ENCODE results near the gene CASS4.
A peak's percentile ranks its signal among the peaks of the same experiment; 100 is the strongest.
"Not testable (repeated sequence)": the region's sequence is repeated elsewhere in the genome, so short reads cannot be mapped to it uniquely, and the experiment has no call there.

Gene CASS4

GRCh38 chr20:56383334-56383733, 28.7 kb upstream of the CASS4 start:
- no peak for TF ChIP-seq POLR2A (IDR thresholded peaks at IDR 0.05; ENCODE audit: low read depth, low read length)
- DNase-seq (ENCODE audit: insufficient read length, low spot score) (no peak), FAIRE-seq (no peak)

- no peak for TF ChIP-seq POLR2A (IDR thresholded peaks at IDR 0.05; ENCODE audit: low read depth, low read length)
- DNase-seq (ENCODE audit: insufficient read length, low spot score) = no peak
- FAIRE-seq = no peak
These were observed 26.9 kb upstream of the CASS4 start for GRCh38 chr20:56385130-56385529.

GRCh38 chr20:56386219-56386618, 25.8 kb upstream of the CASS4 start:
- no peak for TF ChIP-seq POLR2A (IDR thresholded peaks at IDR 0.05; ENCODE audit: low read depth, low read length)
- DNase-seq (ENCODE audit: insufficient read length, low spot score) = no peak
- FAIRE-seq = no peak

GRCh38 chr20:56388882-56389281, 23.2 kb upstream of the CASS4 start:
- DNase-seq (ENCODE audit: insufficient read length, low spot score) (no peak), FAIRE-seq (no peak)
- no peak for TF ChIP-seq POLR2A (IDR thresholded peaks at IDR 0.05; ENCODE audit: low read depth, low read length)

- TF ChIP-seq POLR2A (IDR thresholded peaks at IDR 0.05; ENCODE audit: low read depth, low read length) = no peak
- FAIRE-seq = no peak
These were observed 22.3 kb upstream of the CASS4 start for GRCh38 chr20:56389807-56390206.

GRCh38 chr20:56390396-56390795, 21.7 kb upstream of the CASS4 start:
- DNase-seq (ENCODE audit: insufficient read length, low spot score); FAIRE-seq: not testable (repeated sequence)

More at GRCh38 chr20:56389807-56390206, 22.3 kb upstream of the CASS4 start:
- no peak for DNase-seq (ENCODE audit: insufficient read length, low spot score)

- FAIRE-seq = no peak
- TF ChIP-seq POLR2A (IDR thresholded peaks at IDR 0.05; ENCODE audit: low read depth, low read length) = no peak
- no peak for DNase-seq (ENCODE audit: insufficient read length, low spot score)
These were observed 21.0 kb upstream of the CASS4 start for GRCh38 chr20:56391037-56391436.

GRCh38 chr20:56391596-56392131, 20.4 kb upstream of the CASS4 start:
- no peak for DNase-seq (ENCODE audit: insufficient read length, low spot score)
- TF ChIP-seq POLR2A (IDR thresholded peaks at IDR 0.05; ENCODE audit: low read depth, low read length) = no peak
- FAIRE-seq = no peak

GRCh38 chr20:56392132-56392880, 19.8 kb upstream of the CASS4 start, which contains the start of the genes AURKA and CSTF1:
Gene AURKA (minus strand): TSS chr20:56392215. CDS start chr20:56388197, 4,018 bp downstream.
Gene CSTF1 (plus strand): TSS chr20:56392645. CDS start chr20:56395553, 2,908 bp downstream.
- DNase-seq (ENCODE audit: insufficient read length, low spot score) = peak; percentile 98
- TF ChIP-seq POLR2A (IDR thresholded peaks at IDR 0.05; ENCODE audit: low read depth, low read length) = peak; percentile 62
- peak; percentile 65 for FAIRE-seq

- DNase-seq (ENCODE audit: insufficient read length, low spot score) = no peak
- no peak for TF ChIP-seq POLR2A (IDR thresholded peaks at IDR 0.05; ENCODE audit: low read depth, low read length)
- no peak for FAIRE-seq
These were observed 19.1 kb upstream of the CASS4 start for GRCh38 chr20:56392881-56393482.

- FAIRE-seq (no peak), DNase-seq (ENCODE audit: insufficient read length, low spot score) (no peak)
- TF ChIP-seq POLR2A (IDR thresholded peaks at IDR 0.05; ENCODE audit: low read depth, low read length) = no peak
These were observed 18.4 kb upstream of the CASS4 start for GRCh38 chr20:56393653-56394052.

- FAIRE-seq (no peak), DNase-seq (ENCODE audit: insufficient read length, low spot score) (no peak)
- no peak for TF ChIP-seq POLR2A (IDR thresholded peaks at IDR 0.05; ENCODE audit: low read depth, low read length)
These were observed 16.9 kb upstream of the CASS4 start for GRCh38 chr20:56395166-56395565.

GRCh38 chr20:56400001-56400640, 11.9 kb upstream of the CASS4 start:
- TF ChIP-seq POLR2A (IDR thresholded peaks at IDR 0.05; ENCODE audit: low read depth, low read length) = no peak
- DNase-seq (ENCODE audit: insufficient read length, low spot score) (no peak), FAIRE-seq (peak; percentile 80)

- no peak for FAIRE-seq
- TF ChIP-seq POLR2A (IDR thresholded peaks at IDR 0.05; ENCODE audit: low read depth, low read length) = no peak
- DNase-seq (ENCODE audit: insufficient read length, low spot score) = no peak
These were observed 8.6 kb upstream of the CASS4 start for GRCh38 chr20:56403465-56403864.

- not testable (repeated sequence) for DNase-seq (ENCODE audit: insufficient read length, low spot score); FAIRE-seq
These were observed 6.7 kb upstream of the CASS4 start for GRCh38 chr20:56405356-56405755.

Measured in H54 (cell line).